GM19099 (cell line): ENCODE measurements around the gene MAN1A2.

ENCODE experiments used
- POLR2A ChIP-seq: IDR thresholded peaks from 3 replicates; pipeline ENCODE4 v1.6.1; 2011; ENCODE audit warnings: low read depth; ENCODE audit not compliant: insufficient read length; ENCODE audit errors: extremely low read depth

The MAN1A2 gene

DNA sequence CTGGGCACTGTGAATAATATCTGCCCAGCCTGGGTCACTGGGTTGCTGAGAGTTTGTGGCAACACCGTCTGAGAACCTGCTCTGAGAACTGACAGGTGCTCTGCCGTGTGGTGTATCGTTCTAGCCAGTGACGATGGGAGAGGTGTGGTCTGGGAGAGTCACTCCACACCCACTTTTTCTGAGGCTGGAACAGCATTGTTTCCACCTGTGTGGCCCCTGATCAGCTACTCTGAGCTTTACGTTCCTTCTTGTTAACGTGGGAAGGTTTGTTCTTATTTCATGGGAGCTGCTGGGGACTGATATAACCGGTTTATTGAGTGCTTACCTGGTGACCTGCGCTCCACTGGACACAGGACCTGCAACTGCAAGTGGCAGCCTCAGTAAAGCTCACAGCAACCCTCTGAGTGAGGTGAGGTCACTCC lies 203.8 kb downstream of the MAN1A2 start:
- no peak for TF ChIP-seq POLR2A

DNA sequence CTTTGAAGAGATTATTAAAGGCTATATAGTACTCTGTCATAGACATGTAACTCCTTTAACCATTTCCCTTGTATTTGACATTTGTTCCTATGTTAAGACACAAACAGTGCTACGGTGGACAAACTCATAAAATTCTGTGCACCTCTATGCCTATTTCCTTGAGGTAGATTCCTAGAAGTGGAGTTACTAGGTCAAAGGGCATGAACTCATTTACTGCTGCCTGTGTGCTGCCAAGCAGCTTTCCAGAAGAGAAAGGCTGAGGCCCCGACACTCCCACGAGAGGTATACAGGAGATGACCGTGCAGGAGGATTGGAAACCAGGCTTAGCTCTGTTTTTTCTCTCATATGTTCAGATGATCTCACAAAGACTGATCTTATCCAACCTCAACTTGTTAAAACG lies 204.2 kb downstream of the MAN1A2 start:
- no peak for TF ChIP-seq POLR2A

DNA sequence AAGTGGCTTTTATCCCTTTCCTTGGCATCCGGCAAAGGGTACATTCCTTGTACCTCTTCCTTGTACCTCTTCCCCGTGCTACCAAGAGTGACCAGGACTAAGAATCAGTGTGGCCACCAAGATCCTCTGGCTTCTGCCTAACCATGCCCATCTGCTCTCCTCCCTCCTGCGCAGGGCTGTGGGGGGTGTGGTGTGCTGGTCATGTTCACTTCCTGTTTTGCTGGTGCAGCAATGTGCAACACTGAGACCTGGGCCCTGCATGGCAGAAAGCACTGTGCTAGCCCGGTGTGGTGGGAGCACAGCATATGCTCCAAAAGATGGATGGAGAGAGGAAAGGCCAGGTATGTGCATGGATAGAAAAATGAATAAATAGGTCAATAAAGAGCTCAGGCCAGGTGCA lies 205.3 kb downstream of the MAN1A2 start:
- no peak for TF ChIP-seq POLR2A

DNA sequence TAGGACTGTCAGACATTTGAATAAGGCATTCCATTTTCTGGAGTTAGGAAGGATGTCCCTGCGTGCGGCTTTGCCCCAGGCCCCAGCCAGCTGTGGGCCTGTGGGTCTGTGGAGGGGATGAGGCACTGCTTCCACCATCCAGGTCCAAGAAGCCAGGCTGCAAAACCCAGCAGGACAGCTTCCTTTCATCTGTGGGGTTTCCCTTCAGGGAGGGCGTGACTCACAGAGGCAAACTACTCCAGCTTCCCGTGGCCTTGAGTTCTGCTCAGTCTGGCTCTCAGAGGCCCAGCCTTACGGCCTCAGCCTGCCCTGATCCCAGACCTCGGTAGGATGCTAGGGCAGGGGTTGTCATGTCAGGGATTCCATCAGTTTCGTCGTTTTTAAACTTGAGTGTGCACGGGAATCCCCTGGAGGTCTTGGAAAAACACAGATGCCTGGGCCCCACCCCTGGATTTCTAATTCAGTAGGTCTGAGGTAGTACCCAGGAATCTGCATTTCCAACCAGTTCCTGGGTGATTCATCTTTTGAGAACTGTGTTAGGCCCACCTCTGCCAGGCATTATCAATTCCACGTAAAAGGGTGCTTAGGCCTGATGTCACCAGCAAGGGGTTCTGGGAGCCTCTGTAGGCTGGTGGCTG lies 206.3 kb downstream of the MAN1A2 start:
- no peak for TF ChIP-seq POLR2A

DNA sequence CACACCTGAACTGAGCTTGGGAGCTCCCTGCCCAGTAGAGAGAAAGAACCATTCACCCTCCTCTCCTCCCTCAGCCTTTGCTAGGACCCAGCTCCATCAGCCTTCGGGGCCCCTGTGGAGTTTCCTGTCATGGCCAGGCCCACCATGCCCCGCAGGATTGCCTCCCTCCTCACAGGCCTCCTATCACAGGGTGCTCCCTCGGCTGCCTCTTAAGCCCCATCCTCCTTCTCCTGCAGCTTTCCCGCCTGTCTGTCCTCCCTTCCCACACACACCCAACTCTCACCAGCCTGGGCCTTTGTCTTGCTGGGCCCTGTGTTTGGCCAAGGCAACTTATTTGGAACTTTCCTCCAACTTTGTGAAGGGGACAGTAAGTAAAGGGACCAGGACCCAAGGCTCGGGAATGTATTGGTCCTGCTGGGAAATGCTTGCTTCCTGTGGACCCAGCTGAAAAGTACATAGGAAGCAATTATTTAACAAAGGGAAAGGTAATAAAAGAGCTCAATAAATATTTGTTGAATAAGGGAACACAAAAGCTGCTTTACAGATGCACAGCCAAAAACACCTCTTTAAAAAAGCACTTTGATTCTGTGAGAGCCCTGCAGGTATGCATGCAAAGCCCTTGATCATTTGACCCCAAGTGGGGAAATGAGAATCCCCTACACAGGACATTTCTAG lies 207.0 kb downstream of the MAN1A2 start:
- TF ChIP-seq POLR2A, result no peak

DNA sequence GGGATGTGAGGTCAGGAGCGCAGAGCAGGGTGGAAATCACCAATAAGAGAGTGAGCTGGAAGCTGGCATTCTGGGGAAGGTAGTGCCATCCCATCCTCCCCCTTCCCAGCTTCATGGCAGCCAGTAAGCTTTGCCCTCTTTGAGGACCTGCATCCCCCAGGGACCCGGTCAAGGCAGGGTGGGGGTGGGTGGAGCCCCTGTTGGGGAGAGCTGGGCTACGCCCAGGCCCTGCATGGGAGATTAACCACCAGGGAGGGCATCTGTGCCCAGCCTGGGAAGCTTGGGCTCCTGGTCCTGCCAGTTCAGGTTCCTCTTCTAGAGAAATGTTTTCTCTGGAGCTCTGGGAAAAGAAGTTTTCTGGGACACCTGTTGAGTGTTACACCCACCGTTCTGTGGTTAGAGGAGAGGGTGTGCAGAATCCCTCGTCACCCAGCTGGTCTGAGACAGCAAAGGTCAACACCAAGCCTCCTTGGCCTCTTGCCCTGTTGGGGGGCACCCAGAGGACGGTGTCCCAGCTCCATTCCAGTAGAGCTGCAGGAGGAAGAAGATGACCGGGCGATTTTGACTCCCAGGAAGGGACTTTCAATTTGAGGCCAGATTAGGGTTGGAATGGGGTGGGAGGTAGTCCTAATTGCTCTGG lies 208.5 kb downstream of the MAN1A2 start:
- TF ChIP-seq POLR2A, result no peak

DNA sequence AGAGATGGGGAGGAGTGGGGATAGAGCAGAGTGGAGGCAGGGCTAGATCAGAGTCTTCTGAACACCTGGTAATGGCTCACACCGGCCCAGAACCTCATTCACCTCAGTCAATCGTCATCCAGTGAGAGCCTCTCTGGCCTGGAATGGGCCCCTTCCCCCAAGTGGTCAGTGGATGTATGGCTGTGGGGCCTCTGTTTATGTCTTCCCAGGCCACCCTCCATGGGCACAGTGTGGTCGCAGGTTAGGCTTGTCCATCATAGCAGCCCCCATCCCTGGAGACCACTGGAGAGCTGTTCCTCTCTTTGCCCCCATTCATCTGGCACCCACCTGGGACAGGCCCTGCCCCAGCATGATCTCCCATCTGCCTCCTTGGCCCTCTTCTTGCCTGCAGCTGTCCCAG lies 209.0 kb downstream of the MAN1A2 start:
- no peak for TF ChIP-seq POLR2A

DNA sequence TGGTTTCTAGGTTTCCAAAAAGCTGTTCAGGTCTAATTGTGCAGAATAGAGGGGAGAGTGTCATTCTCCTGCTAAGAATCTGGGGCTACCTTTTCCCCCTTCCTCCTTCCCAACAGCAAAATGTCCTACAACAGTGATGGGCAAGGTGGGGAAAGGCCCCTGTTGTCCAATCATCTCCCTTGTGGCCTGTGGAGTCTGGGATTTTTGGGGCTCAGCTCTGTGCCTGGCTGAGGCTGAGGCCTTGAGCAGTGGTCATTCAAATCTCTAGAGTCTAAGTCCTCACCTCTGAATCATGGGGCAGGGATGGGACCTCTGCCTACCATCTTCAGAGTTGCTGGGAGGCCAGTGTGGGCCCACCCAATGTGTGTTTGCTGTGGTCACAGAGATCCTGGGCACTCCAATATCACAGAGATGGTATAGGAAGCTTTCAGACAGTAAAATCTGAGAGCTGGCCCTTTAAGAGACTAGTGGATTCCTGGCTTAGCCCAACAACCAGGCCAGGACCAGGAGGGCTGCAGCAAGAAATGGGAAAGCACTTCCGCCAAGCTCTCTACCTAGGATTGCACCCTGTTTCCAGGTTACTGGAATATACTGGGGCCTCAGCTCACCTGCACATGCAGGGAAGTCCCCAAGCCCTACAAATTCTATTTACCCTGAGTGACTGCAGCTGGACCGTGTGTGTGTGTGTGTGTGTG lies 210.1 kb downstream of the MAN1A2 start:
- no peak for TF ChIP-seq POLR2A

DNA sequence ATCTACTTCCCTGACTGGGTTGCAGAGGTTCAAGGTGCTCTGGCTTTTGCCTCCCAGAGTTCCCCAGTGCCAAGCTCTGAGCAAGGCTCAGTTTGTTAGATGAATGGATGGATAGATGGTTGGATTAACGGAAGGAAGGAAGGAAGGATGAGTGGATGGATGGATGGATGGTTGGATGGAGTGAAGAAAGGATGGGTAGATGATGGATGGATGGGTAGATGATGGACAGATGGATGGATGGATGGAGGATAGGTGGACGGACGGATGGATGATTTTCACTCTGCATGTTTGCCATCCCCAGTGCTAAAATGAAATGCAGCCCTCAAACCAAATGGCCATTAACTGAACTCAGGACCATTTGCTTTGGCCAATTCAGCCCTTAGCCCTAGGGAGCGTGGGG lies 211.2 kb downstream of the MAN1A2 start:
- no peak for TF ChIP-seq POLR2A
